Subcutaneous abdominal adipose tissue (tissue), 5 donors: ENCODE results near the gene TMEM82.

ENCODE experiments used
- H3K27ac ChIP-seq: one replicate; pipeline ENCODE4 v1.7.0; 2013; ENCODE audit warnings: low read depth, mild to moderate bottlenecking, inconsistent platforms, low read length, moderate library complexity
- H3K27me3 ChIP-seq, 5 donors: one replicate each; pipeline ENCODE4 v1.7.0; 2013; ENCODE audit warnings: low read length in 5 of 5, inconsistent platforms in 1 of 5; ENCODE audit not compliant: control insufficient read depth in 5 of 5, insufficient read depth in 4 of 5
- H3K36me3 ChIP-seq, 5 donors: one replicate each; pipeline ENCODE4 v1.7.0; 2013; ENCODE audit warnings: low read length in 5 of 5; ENCODE audit not compliant: control insufficient read depth in 5 of 5, insufficient read depth in 5 of 5
- H3K4me1 ChIP-seq, 5 donors: one replicate each; pipeline ENCODE4 v1.7.0; 2013; ENCODE audit warnings: low read length in 5 of 5, mild to moderate bottlenecking in 3 of 5, moderate library complexity in 1 of 5; ENCODE audit not compliant: control insufficient read depth in 5 of 5, insufficient read depth in 5 of 5
- H3K4me3 ChIP-seq, 5 donors: one replicate each; pipeline ENCODE4 v1.7.0; 2013; ENCODE audit warnings: low read length in 5 of 5, low read depth in 1 of 5
- H3K9ac ChIP-seq, 5 donors: one replicate each; pipeline ENCODE4 v1.7.0; 2013; ENCODE audit warnings: low read length in 5 of 5, mild to moderate bottlenecking in 4 of 5, moderate library complexity in 3 of 5
- H3K9me3 ChIP-seq, 5 donors: one replicate each; pipeline ENCODE4 v1.7.0; 2013; ENCODE audit warnings: low read length in 5 of 5; ENCODE audit not compliant: control insufficient read depth in 5 of 5
- donor health status: healthy.
- donor health status: healthy.
- donor health status: healthy.
- donor health status: healthy.
- donor health status: healthy.

TMEM82 gene

DNA sequence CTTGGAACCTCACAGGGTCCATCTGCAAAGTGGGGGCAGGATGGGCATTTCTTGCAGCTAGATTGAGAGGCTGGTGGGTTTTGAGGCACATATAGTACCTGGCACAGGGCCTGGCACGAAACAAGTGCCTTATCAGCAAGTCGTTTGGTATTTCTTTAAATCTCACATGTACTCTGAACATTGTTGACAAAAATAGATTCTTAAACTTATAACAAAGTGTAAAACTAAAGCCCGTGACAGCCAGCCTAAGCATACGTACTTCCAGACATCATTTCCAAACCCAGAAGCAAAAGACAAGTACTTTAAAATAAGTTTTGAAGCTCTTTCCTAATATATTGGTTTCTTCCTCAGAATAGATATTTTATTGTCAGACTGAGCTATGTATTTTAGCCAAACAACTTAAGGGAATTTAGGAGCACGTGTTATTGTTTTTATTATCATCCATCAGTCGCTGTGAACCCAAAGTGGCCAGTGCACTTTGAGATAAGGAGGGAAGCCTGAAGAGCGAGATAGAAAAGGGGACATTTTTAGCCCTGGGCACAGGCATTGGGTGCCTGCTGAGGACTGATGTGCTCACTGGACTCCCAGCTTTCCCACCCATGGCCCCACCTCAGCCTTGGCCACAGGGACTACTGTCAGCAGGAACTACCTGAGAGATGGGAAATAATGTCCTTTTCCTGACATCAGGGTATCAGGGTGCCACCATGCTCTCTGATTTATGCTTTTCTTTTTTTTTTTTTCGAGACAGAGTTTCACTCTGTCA lies 19.2 kb downstream of the TMEM82 start:
- Histone ChIP-seq H3K27ac (peak overlapping the region; percentile 29), H3K9ac (peak overlapping the region in 1 of 5 donors; percentile 38)

DNA sequence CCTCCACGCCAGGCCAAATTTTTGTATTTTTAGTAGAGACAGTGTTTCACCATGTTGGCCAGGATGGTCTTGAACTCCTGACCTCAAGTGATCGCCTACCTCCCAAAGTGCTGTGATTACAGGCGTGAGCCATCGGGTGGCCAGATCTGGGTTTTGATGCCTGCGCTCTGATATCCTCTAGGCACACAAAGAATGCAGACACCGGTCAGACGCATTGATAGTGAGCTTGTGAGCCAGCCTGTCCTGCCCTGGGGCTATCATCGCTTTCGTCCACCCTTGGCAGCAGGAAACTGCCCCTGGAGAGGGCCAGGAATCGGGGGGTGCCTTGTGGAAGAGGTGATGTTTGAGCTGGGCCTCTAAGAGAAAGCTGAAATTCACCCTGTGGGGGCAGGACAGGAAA lies 20.2 kb downstream of the TMEM82 start:
- Histone ChIP-seq H3K27me3 (peaks cover 0 to 13% (median 7%) of the 10 kb centered on the region in 5 donors), H3K9me3 (no peaks in the 10 kb centered on the region), H3K9ac (no peak overlapping the region), H3K4me1 (peaks cover 9 to 27% (median 25%) of the 10 kb centered on the region in 5 donors), H3K36me3 (peaks cover 0 to 13% (median 3%) of the 10 kb centered on the region in 5 donors), H3K27ac (no peak overlapping the region), H3K4me3 (no peak overlapping the region)

More for the DNA sequence above, 19.2 kb downstream of the TMEM82 start:
- Histone ChIP-seq H3K9me3 (no peaks in the 10 kb centered on the region), H3K4me3 (no peak overlapping the region), H3K27me3 (peaks cover 0 to 16% (median 9%) of the 10 kb centered on the region in 5 donors), H3K36me3 (peaks cover 0 to 13% (median 3%) of the 10 kb centered on the region in 5 donors), H3K4me1 (peaks cover 9 to 36% (median 25%) of the 10 kb centered on the region in 5 donors)

DNA sequence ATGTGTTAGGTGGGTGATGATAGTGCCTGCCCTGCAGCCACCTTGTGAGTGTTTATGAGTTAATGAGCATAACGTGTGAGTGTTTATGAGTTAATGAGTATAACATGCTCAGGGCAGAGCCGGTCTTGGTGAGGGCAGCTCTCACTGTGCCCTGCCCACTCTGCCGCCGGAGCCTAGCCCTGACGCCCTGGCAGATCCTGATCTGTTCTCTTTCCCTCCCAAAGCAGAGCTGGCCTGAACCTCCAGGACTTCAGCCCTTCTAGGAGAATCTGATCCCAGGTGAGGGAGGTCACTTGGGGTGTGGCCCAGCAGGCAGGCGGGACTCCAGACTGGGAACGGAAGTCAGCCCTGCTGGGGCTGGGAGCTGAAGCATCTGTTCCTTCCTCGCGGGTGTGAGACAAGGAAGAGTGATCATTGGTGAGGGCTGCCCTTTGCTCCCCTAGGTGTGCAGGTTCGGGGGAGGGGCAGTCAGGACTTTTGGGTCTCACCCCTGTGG lies 22.0 kb downstream of the TMEM82 start:
- Histone ChIP-seq H3K9me3 (no peaks in the 10 kb centered on the region), H3K4me3 (no peak overlapping the region), H3K9ac (no peak overlapping the region), H3K27me3 (peaks cover 0 to 6% (median under 1%) of the 10 kb centered on the region in 5 donors), H3K27ac (no peak overlapping the region), H3K4me1 (peaks cover 9 to 14% (median 12%) of the 10 kb centered on the region in 5 donors), H3K36me3 (peaks cover 0 to 13% (median 4%) of the 10 kb centered on the region in 5 donors)

DNA sequence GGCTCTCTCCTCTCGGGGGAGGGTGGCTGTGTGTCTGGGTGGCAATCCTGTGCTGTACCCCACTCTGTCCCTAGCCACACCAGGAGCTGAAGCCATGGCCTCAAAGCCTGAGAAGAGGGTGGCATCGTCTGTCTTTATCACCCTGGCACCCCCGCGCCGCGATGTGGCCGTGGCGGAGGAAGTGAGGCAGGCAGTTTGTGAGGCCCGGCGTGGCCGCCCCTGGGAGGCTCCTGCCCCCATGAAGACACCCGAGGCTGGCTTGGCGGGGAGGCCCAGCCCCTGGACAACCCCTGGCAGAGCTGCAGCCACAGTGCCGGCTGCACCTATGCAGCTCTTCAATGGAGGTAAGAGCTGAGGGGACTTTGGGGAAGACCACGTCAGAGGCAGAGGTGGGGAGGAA lies 22.6 kb downstream of the TMEM82 start:
- H3K27me3 ChIP-seq, result peaks cover 0 to 6% (median 0%) of the 10 kb centered on the region in 5 donors
- peak overlapping the region in 1 of 5 donors; percentile 63 for H3K9ac ChIP-seq
- H3K9me3 ChIP-seq, result no peaks in the 10 kb centered on the region
- H3K4me3 ChIP-seq, result no peak overlapping the region
- peaks cover 9 to 11% (median 10%) of the 10 kb centered on the region in 5 donors for H3K4me1 ChIP-seq
- H3K36me3 ChIP-seq, result peaks cover 0 to 13% (median 4%) of the 10 kb centered on the region in 5 donors
- H3K27ac ChIP-seq, result no peak overlapping the region

DNA sequence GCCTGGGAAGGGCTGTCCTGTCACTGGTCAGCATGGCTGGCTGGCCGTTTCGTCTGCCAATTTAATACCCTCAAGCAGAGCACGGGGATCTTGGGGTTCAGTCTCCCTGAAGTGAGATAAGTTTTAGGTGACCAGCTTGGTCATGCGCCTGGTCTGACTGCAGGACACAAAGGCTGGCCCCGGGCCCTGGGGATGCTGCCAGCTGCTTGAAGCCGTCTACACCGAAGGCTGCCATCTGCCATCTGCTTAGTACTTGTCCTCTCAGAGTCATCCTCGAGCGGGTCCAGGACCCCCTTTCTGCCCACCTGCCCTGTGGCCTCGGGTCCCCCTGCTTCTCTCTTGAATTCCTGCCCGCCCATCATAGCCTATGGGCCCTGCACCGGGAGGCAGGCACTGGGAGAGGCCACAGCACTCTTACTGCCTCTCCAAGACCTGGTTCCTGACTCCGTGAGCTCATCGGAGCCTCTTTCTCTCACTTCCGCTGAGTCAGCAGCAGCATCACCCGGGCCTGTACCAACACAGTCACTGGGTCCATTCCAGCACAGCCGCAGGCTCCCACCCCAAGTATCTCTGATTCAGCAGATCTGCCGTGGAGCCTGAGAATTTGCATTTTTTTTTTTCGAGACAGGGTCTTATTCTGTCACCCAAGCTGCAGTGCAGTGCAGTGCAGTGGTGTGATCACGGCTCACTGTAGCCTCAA lies 23.3 kb downstream of the TMEM82 start:
- Histone ChIP-seq H3K4me3 (no peak overlapping the region), H3K27me3 (peaks cover 0 to 4% (median 0%) of the 10 kb centered on the region in 5 donors), H3K4me1 (peaks cover 7 to 8% (median 7%) of the 10 kb centered on the region in 5 donors), H3K27ac (no peak overlapping the region), H3K9ac (peak overlapping the region in 1 of 5 donors; percentile 63), H3K36me3 (peaks cover 0 to 19% (median 8%) of the 10 kb centered on the region in 5 donors), H3K9me3 (no peaks in the 10 kb centered on the region)

DNA sequence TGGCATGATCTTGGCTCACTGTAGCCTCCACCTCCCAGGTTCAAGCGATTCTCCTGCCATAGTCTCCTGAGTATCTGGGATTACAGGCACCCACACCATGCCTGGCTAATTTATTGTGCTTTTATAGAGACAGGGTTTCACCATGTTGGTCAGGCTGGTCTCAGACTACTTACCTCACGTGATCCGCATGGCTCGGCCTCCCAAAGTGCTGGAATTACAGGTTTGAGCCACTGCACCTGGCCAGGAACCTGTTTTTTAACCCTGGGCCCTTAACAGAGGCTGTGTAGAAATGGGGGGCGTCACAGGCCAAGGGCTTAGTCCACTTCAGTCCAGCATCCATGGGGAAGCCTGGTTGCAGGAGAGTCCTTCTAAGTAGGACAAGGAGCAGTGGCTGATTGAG lies 25.6 kb downstream of the TMEM82 start:
- peaks cover 0 to 3% (median 0%) of the 10 kb centered on the region in 5 donors for H3K4me1 ChIP-seq
- H3K9me3 ChIP-seq, result no peaks in the 10 kb centered on the region
- H3K27ac ChIP-seq, result no peak overlapping the region
- no peak overlapping the region for H3K4me3 ChIP-seq
- H3K9ac ChIP-seq, result no peak overlapping the region
- H3K27me3 ChIP-seq, result peaks cover 0 to 4% (median 0%) of the 10 kb centered on the region in 5 donors
- H3K36me3 ChIP-seq, result peaks cover 0 to 27% (median 8%) of the 10 kb centered on the region in 5 donors

DNA sequence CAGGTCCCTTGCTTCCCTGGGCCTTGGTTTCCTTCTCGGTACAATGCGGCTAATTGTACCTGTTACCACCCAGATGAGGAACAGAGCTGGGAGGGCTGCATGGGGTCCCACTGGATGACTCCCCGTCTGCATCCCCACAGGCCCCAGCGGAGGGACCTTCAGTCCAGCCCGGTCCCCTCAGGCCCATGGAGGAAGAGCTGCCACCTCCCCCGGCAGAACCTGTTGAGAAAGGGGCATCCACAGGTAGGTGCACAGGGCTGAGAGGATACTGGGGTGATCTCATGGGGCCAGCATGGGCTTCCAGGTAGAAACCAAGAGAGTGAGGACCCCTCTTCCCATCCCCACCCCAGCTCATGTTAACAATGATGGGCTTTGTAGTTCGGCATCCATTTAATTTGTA lies 26.1 kb downstream of the TMEM82 start:
- Histone ChIP-seq H3K36me3 (peaks cover 0 to 27% (median 8%) of the 10 kb centered on the region in 5 donors), H3K4me1 (peaks cover 0 to 3% (median 0%) of the 10 kb centered on the region in 5 donors), H3K9ac (no peak overlapping the region), H3K27me3 (peaks cover 0 to 4% (median 0%) of the 10 kb centered on the region in 5 donors), H3K27ac (no peak overlapping the region), H3K4me3 (no peak overlapping the region), H3K9me3 (no peaks in the 10 kb centered on the region)

DNA sequence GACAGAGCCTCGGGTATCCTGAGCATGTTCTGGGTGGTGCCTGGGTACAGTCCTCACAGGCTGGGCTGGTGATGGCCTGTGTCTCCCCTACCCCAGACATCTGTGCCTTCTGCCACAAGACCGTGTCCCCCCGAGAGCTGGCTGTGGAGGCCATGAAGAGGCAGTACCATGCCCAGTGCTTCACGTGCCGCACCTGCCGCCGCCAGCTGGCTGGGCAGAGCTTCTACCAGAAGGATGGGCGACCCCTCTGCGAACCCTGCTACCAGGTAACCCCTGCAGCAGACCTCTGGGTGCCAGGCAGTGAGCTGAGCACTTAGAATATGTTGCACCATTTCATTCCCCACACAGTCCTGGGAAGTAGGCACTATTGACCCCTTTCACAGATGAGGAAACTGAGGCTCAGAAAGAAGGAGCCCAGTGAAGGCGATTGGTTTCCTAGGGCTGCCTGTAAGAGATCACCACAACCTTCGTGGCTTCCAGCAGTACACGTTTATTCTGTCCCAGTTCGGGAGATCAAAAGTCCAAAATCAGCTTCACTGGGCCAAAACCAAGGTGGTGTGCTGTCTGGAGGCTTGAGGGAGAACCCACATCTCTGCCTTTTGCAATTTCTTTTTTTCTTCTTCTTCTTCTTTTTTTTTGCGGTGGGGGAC lies 28.1 kb downstream of the TMEM82 start:
- Histone ChIP-seq H3K27ac (no peak overlapping the region), H3K27me3 (peaks cover 0 to 3% (median 0%) of the 10 kb centered on the region in 5 donors), H3K36me3 (peaks cover 0 to 24% (median 5%) of the 10 kb centered on the region in 5 donors)

DNA sequence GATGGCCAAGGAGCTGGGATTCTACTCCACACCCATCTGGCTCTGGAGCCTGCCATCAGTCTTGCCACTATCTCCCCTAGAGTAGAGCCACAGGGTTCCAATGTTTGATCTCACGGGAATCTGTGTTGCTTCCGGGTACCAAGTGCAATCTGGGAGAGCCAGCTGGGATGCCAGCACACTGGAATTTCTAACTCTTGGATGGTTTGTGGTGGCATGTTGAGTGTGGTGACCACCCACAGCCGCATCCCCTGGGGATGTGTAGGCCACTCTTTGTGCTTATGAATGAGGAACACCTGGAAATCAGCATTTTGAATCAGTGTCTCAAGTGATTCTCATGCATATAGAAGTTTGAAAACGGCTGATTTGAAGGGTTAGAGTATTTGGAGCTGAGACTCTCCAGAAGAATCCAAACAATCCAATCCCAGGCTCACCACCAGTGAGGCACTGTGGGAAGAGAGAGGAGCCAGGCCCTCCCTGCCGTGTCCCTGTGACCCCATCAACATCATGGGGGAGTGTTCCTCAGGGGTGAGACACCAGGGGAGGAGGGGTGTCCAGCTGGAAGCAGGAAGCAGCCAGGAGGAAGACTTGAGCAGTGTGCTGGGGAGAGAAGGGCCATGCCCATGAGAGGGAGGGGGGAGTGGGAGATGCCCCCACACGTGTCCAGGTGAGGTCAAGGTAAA lies 29.7 kb downstream of the TMEM82 start:
- peak overlapping the region in 1 of 5 donors; percentile 47 for H3K9ac ChIP-seq
- H3K4me1 ChIP-seq, result no peaks in the 10 kb centered on the region
- no peaks in the 10 kb centered on the region for H3K9me3 ChIP-seq

More for the DNA sequence above, 28.1 kb downstream of the TMEM82 start:
- Histone ChIP-seq H3K9me3 (no peaks in the 10 kb centered on the region), H3K4me3 (no peak overlapping the region), H3K4me1 (no peaks in the 10 kb centered on the region), H3K9ac (no peak overlapping the region)

More for the DNA sequence above, 29.7 kb downstream of the TMEM82 start:
- no peak overlapping the region for H3K27ac ChIP-seq
- peaks cover 0 to 17% (median 5%) of the 10 kb centered on the region in 5 donors for H3K36me3 ChIP-seq
- H3K4me3 ChIP-seq, result no peak overlapping the region
- H3K27me3 ChIP-seq, result peaks cover 0 to 3% (median 0%) of the 10 kb centered on the region in 5 donors
